GM23338 (cell line): ENCODE results near the gene EDNRB. TPM values are rescaled to one million over a fixed set of nuclear protein-coding genes. Genes with fewer than 3 reads are reported as not detected.
A peak's percentile ranks its signal among the peaks of the same experiment; 100 is the strongest.

Source experiments
- ATAC-seq: fragments of 200-7000 bp; cut with Tn5 transposase; 3 replicates; pipeline ENCODE4 v1.9.1; 2020
- DNase-seq: peaks from one replicate; pipeline ENCODE4 v3.0.0-alpha.2; 2015; ENCODE audit warnings: low spot score
- H2AFZ ChIP-seq: fragments of 200-600 bp; sonication (generic); 2 replicates; pipeline ENCODE4 v1.8.0; 2016; ENCODE audit warnings: antibody characterized with exemption, mild to moderate bottlenecking, moderate library complexity
- H3F3A ChIP-seq: fragments of 200-600 bp; sonication (generic); replicated peaks from 2 replicates; pipeline ENCODE4 v1.8.0; 2017; ENCODE audit warnings: antibody characterized with exemption, mixed run types, low read depth
- H3K27ac ChIP-seq: fragments of 200-600 bp; sonication (generic); 2 replicates; pipeline ENCODE4 v1.6.1; 2016; ENCODE audit warnings: low read depth
- H3K27me3 ChIP-seq: fragments of 200-600 bp; sonication (generic); 2 replicates; pipeline ENCODE4 v1.8.0; 2016; ENCODE audit warnings: mild to moderate bottlenecking, mixed run types, moderate library complexity; ENCODE audit not compliant: insufficient read depth
- H3K36me3 ChIP-seq: fragments of 200-600 bp; sonication (generic); 2 replicates; pipeline ENCODE4 v1.8.0; 2016; ENCODE audit warnings: mild to moderate bottlenecking; ENCODE audit not compliant: insufficient read depth
- H3K4me1 ChIP-seq: fragments of 200-600 bp; sonication (generic); 2 replicates; pipeline ENCODE4 v1.8.0; 2016; ENCODE audit warnings: mild to moderate bottlenecking, moderate library complexity; ENCODE audit not compliant: insufficient read depth
- H3K4me2 ChIP-seq: fragments of 200-600 bp; sonication (generic); 2 replicates; pipeline ENCODE4 v1.7.1; 2017; ENCODE audit warnings: mixed run types
- H3K4me3 ChIP-seq: fragments of 200-600 bp; sonication (generic); 2 replicates; pipeline ENCODE4 v1.6.1; 2016; ENCODE audit warnings: mixed run types
- H3K79me2 ChIP-seq: fragments of 200-600 bp; sonication (generic); replicated peaks from 2 replicates; pipeline ENCODE4 v1.8.0; 2017; ENCODE audit warnings: mild to moderate bottlenecking; ENCODE audit not compliant: insufficient read depth
- H3K9me2 ChIP-seq: fragments of 200-600 bp; sonication (generic); 2 replicates; pipeline ENCODE4 v1.8.0; 2017; ENCODE audit not compliant: insufficient read depth
- H4K20me1 ChIP-seq: fragments of 200-600 bp; sonication (generic); replicated peaks from 2 replicates; pipeline ENCODE4 v1.8.0; 2017; ENCODE audit warnings: mild to moderate bottlenecking; ENCODE audit not compliant: insufficient read depth
- H3K27ac Mint-ChIP-seq: 2 replicates; pipeline ENCODE4 v1.8.0; 2020; ENCODE audit warnings: inconsistent platforms, mild to moderate bottlenecking, moderate library complexity, mixed read lengths
- H3K27me3 Mint-ChIP-seq: 3 replicates; pipeline ENCODE4 v1.8.0; 2022; ENCODE audit warnings: low read depth, mild to moderate bottlenecking, moderate library complexity, mixed read lengths, inconsistent platforms; ENCODE audit not compliant: insufficient read depth, poor library complexity
- H3K36me3 Mint-ChIP-seq: 3 replicates; pipeline ENCODE4 v1.8.0; 2021; ENCODE audit warnings: low read depth, mild to moderate bottlenecking, inconsistent platforms, moderate library complexity, mixed read lengths
- H3K4me1 Mint-ChIP-seq: 3 replicates; pipeline ENCODE4 v1.8.0; 2020; ENCODE audit warnings: mild to moderate bottlenecking, inconsistent platforms, mixed read lengths
- H3K4me3 Mint-ChIP-seq: 3 replicates; pipeline ENCODE4 v1.8.0; 2021; ENCODE audit warnings: moderate library complexity, mild to moderate bottlenecking, inconsistent platforms, mixed read lengths
- H3K9me3 Mint-ChIP-seq: 3 replicates; pipeline ENCODE4 v1.8.0; 2020; ENCODE audit warnings: moderate library complexity, mild to moderate bottlenecking, inconsistent platforms, mixed read lengths
- CREB1 ChIP-seq: fragments of 250-450 bp; sonication (Bioruptor Pico); IDR thresholded peaks from 2 replicates; pipeline ENCODE4 v1.5.0; 2020; ENCODE audit warnings: low read depth, mild to moderate bottlenecking, moderate library complexity
- ETS1 ChIP-seq: IDR thresholded peaks from 2 replicates; pipeline ENCODE4 v1.6.1; 2016; ENCODE audit warnings: antibody characterized with exemption
- EZH2 ChIP-seq: fragments of 200-600 bp; sonication (generic); IDR thresholded peaks from one replicate; pipeline ENCODE4 v1.8.0; 2017; ENCODE audit warnings: antibody characterized with exemption, mild to moderate bottlenecking, low read depth; ENCODE audit not compliant: unreplicated experiment
- EZH2phosphoT487 ChIP-seq: fragments of 200-600 bp; sonication (generic); IDR thresholded peaks from one replicate; pipeline ENCODE4 v1.8.1; 2018; ENCODE audit warnings: antibody characterized with exemption; ENCODE audit not compliant: unreplicated experiment
- JUNB ChIP-seq: IDR thresholded peaks from one replicate; pipeline ENCODE4 v1.6.1; 2016; ENCODE audit warnings: antibody characterized with exemption; ENCODE audit not compliant: unreplicated experiment
- NANOG ChIP-seq: IDR thresholded peaks from 2 replicates; pipeline ENCODE4 v1.6.1; 2016; ENCODE audit warnings: antibody characterized with exemption, borderline replicate concordance
- POLR2AphosphoS5 ChIP-seq: IDR thresholded peaks from 2 replicates; pipeline ENCODE4 v1.6.1; 2016; ENCODE audit warnings: antibody characterized with exemption, low read depth
- REST ChIP-seq: IDR thresholded peaks from one replicate; pipeline ENCODE4 v1.6.1; 2018; ENCODE audit warnings: antibody characterized with exemption; ENCODE audit not compliant: unreplicated experiment
- STAT1 ChIP-seq: IDR thresholded peaks from one replicate; pipeline ENCODE4 v1.6.1; 2016; ENCODE audit warnings: antibody characterized with exemption; ENCODE audit not compliant: unreplicated experiment
- ZNF114 ChIP-seq: fragments of 250-450 bp; sonication (Bioruptor Pico); IDR thresholded peaks from 2 replicates; pipeline ENCODE4 v1.5.0; 2020; ENCODE audit warnings: mild to moderate bottlenecking, moderate library complexity
- ZNF331 ChIP-seq: fragments of 250-450 bp; sonication (Bioruptor Pico); IDR thresholded peaks from 2 replicates; pipeline ENCODE4 v1.5.0; 2020; ENCODE audit warnings: low read depth, mild to moderate bottlenecking, moderate library complexity
- polyA plus RNA-seq: library from polyadenylated mRNA; unstranded; fragments of >200 nt; fragmentation: Nextera tagmentation; extraction: Ambion mirVana; gene quantifications from 2 replicates; pipeline ENCODE4 v1.2.1, GENCODE V29; 2016
- total RNA-seq: library from RNA; depleted of rRNA; stranded (reverse); fragments of >200 nt; shearing (Covaris generic); gene quantifications from 2 replicates; pipeline ENCODE4 v1.2.3, GENCODE V29; 2014
- TF ChIP-seq, protein P1 (sequence below): fragments of 250-450 bp; sonication (Bioruptor Pico); IDR thresholded peaks from 2 replicates; pipeline ENCODE4 v1.5.0; 2020; ENCODE audit warnings: mild to moderate bottlenecking, moderate library complexity
- TF ChIP-seq, protein P2 (sequence below), 2 experiments: fragments of 200-600 bp in 1 of 2; sonication (generic) in 1 of 2; conservative IDR thresholded peaks; 2 replicates each; pipeline versions ENCODE4 v1.5.1 to v1.6.1; 2016 to 2017; ENCODE audit warnings: antibody characterized with exemption in 2 of 2, low read depth in 2 of 2, mild to moderate bottlenecking in 2 of 2, moderate library complexity in 1 of 2

The EDNRB gene
- total and polyA plus RNA-seq, 2 experiments from 2014 or later, result 27.9 to 28.9 TPM

DNA sequence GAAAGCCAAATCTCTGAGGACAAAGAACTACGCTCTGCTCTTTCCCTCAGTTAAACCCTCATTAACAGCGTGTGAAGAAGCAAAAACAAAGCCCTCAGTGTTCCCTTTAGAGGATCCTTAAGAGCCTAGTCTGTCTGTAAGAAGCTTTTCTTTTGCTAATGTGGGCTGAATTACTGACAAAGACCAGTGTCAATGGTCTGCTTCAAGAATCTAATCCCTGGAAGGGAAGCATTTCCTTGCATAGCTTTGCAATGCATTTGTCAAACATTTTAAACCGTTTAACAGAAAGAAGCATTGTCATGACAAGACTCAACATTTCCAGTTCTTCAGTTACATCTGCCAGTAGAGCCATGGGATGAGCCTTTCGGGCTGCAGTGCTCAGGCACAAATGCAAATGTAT is 64.9 kb downstream of the EDNRB start:
- no peak overlapping the region for H3K4me2 ChIP-seq
- Mint-ChIP-seq H3K27me3 (peaks cover 4% of the 10 kb centered on the region), H3K27ac (peak overlapping the region; percentile 98), H3K4me3 (0 out of 3 replicates have a peak overlapping the region, but pooled peaks have one; percentile 15), H3K36me3 (peaks cover 38% of the 10 kb centered on the region), H3K9me3 (peaks cover 36% of the 10 kb centered on the region), H3K4me1 (peaks cover 45% of the 10 kb centered on the region)
- H3F3A ChIP-seq, result 0 out of 2 replicates have a peak, but pooled peaks cover 7% of the 10 kb centered on the region
- DNase-seq (peak; percentile 97), ATAC-seq (peak; percentile 99)
- TF ChIP-seq ETS1, result no peak
- no peak for TF ChIP-seq EZH2phosphoT487
- no peak for TF ChIP-seq REST
- TF ChIP-seq EZH2, result no peak
- peak; percentile 100 for TF ChIP-seq NANOG
- TF ChIP-seq CREB1, result 0 out of 2 replicates have a peak, but pooled peaks have one; percentile 55
- no peak for TF ChIP-seq JUNB
- TF ChIP-seq, protein P1, sequence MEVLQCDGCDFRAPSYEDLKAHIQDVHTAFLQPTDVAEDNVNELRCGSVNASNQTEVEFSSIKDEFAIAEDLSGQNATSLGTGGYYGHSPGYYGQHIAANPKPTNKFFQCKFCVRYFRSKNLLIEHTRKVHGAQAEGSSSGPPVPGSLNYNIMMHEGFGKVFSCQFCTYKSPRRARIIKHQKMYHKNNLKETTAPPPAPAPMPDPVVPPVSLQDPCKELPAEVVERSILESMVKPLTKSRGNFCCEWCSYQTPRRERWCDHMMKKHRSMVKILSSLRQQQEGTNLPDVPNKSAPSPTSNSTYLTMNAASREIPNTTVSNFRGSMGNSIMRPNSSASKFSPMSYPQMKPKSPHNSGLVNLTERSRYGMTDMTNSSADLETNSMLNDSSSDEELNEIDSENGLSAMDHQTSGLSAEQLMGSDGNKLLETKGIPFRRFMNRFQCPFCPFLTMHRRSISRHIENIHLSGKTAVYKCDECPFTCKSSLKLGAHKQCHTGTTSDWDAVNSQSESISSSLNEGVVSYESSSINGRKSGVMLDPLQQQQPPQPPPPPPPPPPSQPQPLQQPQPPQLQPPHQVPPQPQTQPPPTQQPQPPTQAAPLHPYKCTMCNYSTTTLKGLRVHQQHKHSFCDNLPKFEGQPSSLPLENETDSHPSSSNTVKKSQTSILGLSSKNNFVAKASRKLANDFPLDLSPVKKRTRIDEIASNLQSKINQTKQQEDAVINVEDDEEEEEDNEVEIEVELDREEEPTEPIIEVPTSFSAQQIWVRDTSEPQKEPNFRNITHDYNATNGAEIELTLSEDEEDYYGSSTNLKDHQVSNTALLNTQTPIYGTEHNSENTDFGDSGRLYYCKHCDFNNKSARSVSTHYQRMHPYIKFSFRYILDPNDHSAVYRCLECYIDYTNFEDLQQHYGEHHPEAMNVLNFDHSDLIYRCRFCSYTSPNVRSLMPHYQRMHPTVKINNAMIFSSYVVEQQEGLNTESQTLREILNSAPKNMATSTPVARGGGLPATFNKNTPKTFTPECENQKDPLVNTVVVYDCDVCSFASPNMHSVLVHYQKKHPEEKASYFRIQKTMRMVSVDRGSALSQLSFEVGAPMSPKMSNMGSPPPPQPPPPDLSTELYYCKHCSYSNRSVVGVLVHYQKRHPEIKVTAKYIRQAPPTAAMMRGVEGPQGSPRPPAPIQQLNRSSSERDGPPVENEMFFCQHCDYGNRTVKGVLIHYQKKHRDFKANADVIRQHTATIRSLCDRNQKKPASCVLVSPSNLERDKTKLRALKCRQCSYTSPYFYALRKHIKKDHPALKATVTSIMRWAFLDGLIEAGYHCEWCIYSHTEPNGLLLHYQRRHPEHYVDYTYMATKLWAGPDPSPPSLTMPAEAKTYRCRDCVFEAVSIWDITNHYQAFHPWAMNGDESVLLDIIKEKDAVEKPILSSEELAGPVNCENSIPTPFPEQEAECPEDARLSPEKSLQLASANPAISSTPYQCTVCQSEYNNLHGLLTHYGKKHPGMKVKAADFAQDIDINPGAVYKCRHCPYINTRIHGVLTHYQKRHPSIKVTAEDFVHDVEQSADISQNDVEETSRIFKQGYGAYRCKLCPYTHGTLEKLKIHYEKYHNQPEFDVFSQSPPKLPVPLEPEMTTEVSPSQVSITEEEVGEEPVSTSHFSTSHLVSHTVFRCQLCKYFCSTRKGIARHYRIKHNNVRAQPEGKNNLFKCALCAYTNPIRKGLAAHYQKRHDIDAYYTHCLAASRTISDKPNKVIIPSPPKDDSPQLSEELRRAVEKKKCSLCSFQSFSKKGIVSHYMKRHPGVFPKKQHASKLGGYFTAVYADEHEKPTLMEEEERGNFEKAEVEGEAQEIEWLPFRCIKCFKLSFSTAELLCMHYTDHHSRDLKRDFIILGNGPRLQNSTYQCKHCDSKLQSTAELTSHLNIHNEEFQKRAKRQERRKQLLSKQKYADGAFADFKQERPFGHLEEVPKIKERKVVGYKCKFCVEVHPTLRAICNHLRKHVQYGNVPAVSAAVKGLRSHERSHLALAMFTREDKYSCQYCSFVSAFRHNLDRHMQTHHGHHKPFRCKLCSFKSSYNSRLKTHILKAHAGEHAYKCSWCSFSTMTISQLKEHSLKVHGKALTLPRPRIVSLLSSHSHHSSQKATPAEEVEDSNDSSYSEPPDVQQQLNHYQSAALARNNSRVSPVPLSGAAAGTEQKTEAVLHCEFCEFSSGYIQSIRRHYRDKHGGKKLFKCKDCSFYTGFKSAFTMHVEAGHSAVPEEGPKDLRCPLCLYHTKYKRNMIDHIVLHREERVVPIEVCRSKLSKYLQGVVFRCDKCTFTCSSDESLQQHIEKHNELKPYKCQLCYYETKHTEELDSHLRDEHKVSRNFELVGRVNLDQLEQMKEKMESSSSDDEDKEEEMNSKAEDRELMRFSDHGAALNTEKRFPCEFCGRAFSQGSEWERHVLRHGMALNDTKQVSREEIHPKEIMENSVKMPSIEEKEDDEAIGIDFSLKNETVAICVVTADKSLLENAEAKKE (CRISPR knock-in tag), result peak; percentile 87
- no peak for TF ChIP-seq STAT1
- TF ChIP-seq, protein P2, sequence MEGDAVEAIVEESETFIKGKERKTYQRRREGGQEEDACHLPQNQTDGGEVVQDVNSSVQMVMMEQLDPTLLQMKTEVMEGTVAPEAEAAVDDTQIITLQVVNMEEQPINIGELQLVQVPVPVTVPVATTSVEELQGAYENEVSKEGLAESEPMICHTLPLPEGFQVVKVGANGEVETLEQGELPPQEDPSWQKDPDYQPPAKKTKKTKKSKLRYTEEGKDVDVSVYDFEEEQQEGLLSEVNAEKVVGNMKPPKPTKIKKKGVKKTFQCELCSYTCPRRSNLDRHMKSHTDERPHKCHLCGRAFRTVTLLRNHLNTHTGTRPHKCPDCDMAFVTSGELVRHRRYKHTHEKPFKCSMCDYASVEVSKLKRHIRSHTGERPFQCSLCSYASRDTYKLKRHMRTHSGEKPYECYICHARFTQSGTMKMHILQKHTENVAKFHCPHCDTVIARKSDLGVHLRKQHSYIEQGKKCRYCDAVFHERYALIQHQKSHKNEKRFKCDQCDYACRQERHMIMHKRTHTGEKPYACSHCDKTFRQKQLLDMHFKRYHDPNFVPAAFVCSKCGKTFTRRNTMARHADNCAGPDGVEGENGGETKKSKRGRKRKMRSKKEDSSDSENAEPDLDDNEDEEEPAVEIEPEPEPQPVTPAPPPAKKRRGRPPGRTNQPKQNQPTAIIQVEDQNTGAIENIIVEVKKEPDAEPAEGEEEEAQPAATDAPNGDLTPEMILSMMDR (conservative IDR thresholded peaks at IDR 0.05; ENCODE audit: low read depth in 2 of 2), result no peak
- no peak for TF ChIP-seq ZNF331 (CRISPR knock-in tag)
- TF ChIP-seq POLR2AphosphoS5, result peak; percentile 30; the same call in 1 of the 2 replicates
- no peak for TF ChIP-seq ZNF114 (CRISPR knock-in tag)
- H2AFZ ChIP-seq, result no peak overlapping the region
- no peak overlapping the region for H3K4me3 ChIP-seq
- peak overlapping the region; percentile 93 for H3K27ac ChIP-seq
- H3K79me2 ChIP-seq, result no peaks in the 10 kb centered on the region
- H3K4me1 ChIP-seq, result peaks cover 29% of the 10 kb centered on the region
- H3K27me3 ChIP-seq, result no peaks in the 10 kb centered on the region
- no peaks in the 10 kb centered on the region for H3K36me3 ChIP-seq
- no peaks in the 10 kb centered on the region for H4K20me1 ChIP-seq
- no peaks in the 10 kb centered on the region for H3K9me2 ChIP-seq
